Fibroblast of peridontal ligament (primary cell): Measurements from ENCODE around the gene ZCCHC14.

Experiments
- DNase-seq: peaks from one replicate; pipeline ENCODE4 v3.0.0-alpha.2; 2010; ENCODE audit errors: extremely low read depth

Gene ZCCHC14

DNA sequence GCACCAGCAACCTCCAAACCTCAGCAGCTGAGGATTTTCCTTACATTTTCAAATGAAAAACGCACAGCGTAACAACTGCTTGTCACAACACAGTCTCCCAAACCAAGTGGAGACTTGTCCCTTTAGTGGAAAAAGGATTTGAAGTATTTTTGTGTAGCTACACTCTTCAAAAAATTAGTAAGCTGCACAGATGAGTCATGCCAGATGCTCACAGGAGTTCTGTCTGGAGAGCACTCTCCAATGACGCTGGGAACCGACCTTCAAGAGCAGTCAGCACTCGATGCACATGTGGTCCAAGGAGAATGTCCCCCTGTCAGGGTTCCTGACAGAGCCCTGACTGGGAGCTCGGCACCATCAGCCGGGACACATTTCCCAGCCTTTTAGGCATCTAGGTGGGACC is 60.9 kb downstream of the ZCCHC14 start:
- DNase-seq = peak; percentile 77

- DNase-seq = no peak
Observed at GRCh38 chr16:87426423-87427215, 66.2 kb downstream of the ZCCHC14 start.

DNA sequence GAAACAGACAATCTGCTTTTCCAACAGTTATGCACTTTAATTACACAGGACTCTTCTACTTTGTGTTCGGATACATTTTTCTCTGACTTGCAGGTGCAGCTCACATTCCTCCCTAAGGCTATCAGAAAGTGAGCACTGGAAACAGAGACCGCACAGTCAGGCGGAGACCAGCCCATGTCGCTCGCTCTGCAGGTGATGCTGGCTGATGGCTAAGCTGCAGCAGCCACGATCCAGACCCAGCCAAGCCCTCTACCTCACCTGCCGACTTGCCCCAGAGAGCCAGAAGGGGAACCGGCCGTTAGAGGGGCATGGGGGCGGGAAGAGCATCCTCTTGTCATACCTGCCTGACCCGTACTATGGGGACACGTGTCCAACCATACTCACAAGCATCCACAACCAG is 66.9 kb downstream of the ZCCHC14 start:
- DNase-seq = no peak

DNA sequence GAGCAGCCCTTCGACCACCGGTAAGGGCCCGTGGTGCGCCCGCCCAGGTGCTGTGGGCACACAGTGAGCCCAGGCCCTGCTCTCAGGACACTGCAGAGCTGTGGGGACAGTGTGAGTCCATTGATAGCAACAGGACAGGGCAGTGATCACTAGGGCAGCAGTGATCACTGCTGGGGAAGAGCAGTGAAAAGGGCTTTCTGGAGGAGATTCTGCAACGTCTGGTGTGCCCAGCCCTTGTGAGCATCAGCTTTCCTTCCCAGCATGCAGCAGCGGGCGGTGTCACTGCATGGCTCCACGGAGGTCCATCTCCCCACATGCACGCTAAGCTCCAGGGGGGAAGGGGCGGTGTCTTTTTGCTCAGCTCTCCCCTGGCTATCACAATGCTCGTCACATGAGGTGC is 68.6 kb downstream of the ZCCHC14 start:
- no peak for DNase-seq

DNA sequence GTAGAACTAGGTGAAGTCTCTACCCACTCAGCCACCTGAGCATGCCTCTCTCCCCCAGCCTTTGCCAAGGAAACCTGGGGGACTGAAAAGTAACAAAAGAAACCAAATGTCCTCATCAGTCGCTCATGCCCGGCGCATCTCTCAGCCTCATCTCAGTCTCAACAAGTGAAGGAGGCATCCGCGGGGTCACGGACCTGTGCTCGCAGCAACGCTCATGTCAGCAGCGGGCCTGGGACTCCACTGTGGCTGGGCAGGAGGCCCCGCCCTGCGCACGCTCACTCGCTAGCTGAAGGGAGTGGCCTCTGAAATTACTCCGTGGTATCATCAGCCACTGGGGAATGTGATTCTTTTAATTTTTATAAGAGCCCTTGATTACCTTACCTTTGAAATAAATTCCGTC is 69.4 kb downstream of the ZCCHC14 start:
- no peak for DNase-seq

- no peak for DNase-seq
Observed at GRCh38 chr16:87422106-87422505, 70.7 kb downstream of the ZCCHC14 start.

GRCh38 chr16:87421003-87421912 is 71.6 kb downstream of the ZCCHC14 start:
- DNase-seq = no peak

- DNase-seq = no peak
Observed at GRCh38 chr16:87420026-87421002, 72.5 kb downstream of the ZCCHC14 start.

GRCh38 chr16:87418644-87419043 is 74.2 kb downstream of the ZCCHC14 start:
- no peak for DNase-seq

- no peak for DNase-seq
Observed at GRCh38 chr16:87418216-87418615, 74.6 kb downstream of the ZCCHC14 start.

DNA sequence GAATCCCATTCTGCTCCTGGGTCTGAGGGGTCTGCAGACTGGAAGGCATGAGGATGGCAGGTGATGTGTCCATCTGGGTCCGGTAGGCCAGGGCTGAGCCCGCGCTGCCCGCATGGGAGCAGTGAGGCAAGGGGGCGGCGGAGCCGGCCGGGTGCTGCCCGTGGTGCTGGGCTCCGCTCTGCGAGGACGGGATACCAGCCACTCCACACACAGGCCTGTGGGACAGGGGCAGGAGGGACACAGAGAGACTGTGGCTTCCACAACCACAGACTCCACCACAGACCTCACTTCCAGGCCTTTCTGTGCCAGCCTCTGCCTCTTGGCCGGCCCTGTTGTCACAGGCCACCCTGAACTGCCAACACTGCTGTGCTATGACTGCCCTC is 75.3 kb downstream of the ZCCHC14 start:
- no peak for DNase-seq

DNA sequence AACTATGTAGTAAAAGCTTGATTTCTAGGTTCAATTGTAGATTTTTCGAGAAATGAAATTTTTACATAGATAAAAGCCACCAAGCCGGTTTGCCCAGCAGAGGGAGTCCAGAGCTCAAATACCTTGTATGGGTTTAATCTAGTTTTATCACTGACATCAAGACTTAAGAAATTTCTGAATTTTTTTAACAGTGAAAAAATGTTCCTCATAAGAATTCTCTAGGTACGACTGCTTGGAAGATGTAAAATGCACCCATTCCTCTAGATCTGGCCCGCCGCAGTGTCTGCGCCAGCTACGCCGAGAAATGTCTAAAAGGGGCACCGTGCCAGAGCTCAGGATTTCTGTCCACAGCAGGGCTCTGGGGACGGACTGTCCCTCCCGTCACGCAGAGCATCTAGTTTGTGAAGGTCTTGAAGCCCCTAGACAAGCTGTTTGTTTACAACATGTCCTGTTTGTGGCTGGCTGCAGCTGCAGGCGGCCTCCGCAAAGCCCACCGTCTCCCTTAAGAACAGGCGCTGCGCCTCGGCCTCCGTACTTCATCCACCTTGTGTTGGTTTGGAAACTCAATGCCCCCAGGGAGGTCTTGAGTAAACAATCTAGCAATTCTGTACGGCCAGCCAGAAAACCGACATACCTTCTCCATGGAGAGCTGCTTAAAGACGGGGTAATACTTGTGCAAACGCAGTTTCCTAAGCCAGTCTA is 75.8 kb downstream of the ZCCHC14 start:
- peak; percentile 86 for DNase-seq

GRCh38 chr16:87415441-87415840 is 77.4 kb downstream of the ZCCHC14 start:
- no peak for DNase-seq

DNA sequence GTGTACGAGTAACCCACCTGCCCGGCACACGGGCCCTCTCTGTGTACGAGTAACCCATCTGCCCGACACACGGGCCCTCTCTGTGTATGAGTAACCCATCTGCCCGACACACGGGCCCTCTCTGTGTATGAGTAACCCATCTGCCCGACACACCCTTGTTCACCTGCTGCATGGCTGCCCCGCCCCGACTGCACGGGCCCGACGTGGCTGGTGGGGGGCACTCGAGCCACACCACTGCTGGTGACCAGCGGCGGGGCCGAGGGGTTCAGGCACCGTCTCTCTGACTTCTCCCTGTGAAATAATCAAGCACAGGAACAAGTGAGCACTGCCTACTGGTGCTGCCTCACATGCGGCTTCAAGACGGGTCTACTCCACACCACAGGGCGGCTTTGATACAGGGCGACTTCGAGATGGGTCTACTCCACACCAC is 78.6 kb downstream of the ZCCHC14 start:
- no peak for DNase-seq

DNA sequence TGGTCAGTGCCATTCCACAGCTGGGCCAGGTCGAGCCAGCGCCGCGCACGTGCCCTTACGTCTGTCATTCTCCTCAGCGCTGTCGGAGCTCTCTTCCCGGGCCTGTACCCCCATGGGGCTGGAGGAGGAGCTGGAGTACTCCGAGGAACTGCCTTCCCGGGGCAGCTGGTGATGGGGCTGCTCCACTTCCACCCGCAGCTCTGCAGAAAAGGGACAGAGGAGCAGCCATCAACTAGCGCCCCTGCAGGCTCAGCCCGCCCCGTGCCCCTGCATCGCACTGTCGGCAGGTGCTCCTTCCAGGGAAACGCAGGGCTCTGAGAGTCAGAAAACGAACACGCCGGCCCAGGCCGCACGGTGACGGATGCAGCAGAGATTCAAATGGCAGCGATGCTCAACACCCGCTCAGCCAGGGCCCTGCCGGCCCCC is 79.8 kb downstream of the ZCCHC14 start:
- no peak for DNase-seq

DNA sequence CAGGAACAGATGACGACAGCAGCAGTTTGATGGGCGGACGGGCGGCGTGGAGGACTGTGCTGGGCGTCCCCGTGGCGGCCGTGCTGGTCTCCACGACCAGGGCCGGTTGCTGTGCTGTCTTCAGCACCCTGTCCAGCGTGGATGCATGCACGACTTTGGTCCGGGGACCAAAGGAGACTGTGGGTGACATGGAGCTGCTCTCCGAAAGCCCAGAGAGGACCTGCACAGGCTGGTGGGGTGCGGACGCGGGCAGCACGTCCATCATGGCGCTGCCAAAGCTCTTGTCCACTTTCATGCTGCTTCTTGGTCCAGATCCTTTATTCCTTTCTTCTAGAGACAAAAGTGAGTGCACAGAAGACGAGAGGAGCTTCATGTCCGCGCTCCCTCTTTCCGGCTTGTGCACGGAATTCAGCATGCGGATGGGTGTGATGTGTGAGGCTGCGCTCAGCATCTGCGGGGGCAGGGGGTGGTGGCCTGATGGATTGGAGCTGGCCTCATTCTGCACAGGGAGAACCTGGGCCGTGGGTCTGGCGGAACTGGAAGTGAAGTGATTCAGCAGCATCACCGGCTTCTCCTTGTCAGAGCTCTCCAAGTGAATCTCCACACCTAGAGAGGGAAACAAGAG is 80.3 kb downstream of the ZCCHC14 start:
- no peak for DNase-seq

DNA sequence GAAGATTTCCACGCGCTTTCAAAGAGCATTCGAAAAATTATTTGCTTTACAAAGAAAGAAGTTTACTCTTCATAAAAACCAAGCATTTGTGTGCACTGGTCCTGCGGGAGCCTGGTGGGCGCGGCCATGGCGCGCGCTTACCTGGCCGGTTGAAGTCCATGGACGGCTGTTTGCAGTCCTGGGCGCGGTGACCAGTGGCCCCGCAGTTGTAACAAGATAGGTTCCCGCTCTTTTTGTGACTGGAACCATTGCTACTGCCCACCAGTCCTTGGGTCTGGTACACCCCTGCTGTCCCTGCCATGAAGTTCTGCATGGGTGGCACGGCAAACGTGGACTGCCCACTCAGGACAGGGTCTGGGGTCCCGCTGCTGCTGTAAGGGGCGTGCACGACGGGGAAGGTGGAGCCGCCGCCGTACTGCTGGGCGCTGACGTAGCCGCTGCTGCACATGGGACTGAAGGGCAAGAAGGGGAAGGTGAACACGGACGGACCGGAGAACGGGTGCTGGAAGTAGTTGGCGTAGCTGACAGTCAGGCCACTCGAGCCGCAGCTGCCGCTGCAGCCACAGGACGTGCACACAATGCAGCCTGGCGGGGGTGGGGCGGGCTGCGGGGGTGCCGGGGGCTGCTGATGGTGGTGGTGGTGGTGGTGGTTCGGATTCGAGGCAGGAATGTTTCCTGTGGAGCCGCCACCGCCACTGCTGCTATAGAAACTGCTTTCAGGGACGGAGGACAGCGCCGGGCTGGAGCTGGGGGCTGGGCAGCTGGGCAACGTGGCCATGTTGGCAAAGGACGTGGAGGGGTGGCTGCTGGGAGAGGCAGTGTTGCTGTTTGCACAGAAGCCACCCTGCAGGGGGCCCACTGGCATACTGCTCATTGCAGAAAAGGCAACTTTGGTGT is 81.2 kb downstream of the ZCCHC14 start:
- DNase-seq = no peak

- no peak for DNase-seq
Observed at GRCh38 chr16:87410968-87411367, 81.9 kb downstream of the ZCCHC14 start.

DNA sequence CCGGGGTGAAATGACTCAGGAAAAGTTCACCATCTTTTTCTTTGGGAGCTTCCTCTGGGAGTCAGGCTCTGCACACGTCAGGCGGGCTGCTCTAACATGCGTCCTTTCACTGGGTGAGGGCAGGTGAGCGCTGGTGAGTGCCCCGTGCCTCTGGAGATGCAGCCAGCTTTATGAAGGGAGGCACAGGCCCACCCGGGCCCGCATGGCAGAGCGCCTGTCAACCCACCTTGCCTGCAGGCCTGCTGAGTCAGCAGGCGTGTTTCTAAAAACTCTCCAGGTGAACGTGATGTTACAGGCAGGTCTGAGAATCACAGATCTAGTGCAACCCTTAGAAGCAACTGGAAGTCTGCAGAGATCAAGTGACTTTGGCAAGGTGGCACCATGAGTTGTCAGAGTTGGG is 82.3 kb downstream of the ZCCHC14 start:
- no peak for DNase-seq

DNA sequence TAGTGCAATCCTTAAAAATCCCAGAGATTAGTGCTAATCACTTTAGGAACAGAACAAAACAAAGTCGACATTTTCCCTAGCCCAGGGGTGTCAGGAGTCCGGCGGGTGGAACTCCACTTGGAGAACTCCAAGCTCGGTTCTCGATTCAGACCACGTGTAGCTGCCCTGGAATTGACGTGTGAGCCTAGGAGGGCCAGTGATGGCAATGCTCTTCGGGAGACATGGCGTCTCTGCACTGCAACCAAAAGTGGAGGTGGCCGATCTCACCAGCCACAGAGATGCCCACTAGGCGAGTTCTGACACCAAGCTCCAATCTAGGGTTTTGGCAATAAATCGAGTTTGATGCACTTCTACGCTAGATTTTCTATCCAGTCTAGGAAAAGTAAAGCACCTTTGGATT is 83.0 kb downstream of the ZCCHC14 start:
- DNase-seq = no peak
